NCI-H2227 treated with DMSO at 0.1 percent for 48 hours (cell line): ENCODE results near the gene SPANXA2.
"Not testable (repeated sequence)": the region's sequence is repeated elsewhere in the genome, so short reads cannot be mapped to it uniquely, and the experiment has no call there.

ENCODE experiments used
- DNase-seq: peaks from one replicate; lab custom pipeline; 2025; lab: John Stamatoyannopoulos, UW

The SPANXA2 gene, protein sequence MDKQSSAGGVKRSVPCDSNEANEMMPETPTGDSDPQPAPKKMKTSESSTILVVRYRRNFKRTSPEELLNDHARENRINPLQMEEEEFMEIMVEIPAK

DNA sequence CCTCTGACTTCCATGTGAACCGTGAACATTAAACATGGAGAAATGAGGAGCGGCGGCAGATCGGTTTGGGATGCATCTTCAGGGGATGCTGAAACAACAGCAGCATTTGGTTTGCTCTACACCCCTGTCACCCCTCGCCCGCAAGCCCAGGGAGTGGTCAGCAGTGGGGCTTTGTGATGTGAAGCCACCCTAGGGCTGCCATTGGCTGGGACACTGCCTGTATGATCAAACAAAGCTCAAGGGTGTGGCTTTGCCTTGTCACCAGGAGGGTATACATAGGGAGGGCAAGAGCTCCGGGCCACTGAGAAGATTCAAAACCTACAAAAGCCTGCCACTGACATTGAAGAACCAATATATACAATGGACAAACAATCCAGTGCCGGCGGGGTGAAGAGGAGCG lies at the start of gene SPANXA2:
TSS of gene SPANXA2 (plus strand) at position 301 of the 400 bp plus-strand sequence. CDS start at position 361, 60 bp downstream.
- DNase-seq = not testable (repeated sequence)

DNA sequence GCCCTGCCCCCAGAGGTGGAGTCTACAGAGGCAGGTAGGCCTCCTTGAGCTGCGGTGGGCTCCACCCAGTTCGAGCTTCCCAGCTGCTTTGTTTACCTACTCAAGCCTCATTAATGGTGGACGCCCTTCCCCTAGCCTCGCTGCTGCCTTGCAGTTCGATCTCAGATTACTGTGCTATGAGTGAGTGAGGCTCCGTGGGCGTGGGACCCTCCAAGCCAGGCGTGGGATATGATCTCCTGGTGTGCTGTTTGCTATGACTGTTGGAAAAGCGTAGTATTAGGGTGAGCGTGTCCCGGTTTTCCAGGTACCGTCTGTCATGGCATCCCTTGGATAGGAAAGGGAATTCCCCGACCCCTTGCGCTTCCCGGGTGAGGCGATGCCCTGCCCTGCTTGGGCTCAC lies 47.0 kb upstream of the SPANXA2 start:
- not testable (repeated sequence) for DNase-seq

DNA sequence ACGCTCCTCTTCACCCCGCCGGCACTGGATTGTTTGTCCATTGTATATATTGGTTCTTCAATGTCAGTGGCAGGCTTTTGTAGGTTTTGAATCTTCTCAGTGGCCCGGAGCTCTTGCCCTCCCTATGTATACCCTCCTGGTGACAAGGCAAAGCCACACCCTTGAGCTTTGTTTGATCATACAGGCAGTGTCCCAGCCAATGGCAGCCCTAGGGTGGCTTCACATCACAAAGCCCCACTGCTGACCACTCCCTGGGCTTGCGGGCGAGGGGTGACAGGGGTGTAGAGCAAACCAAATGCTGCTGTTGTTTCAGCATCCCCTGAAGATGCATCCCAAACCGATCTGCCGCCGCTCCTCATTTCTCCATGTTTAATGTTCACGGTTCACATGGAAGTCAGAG lies 4.9 kb upstream of the SPANXA2 start, which contains the start of gene SPANXA1:
TSS of gene SPANXA1 (minus strand) at position 101 of the 400 bp plus-strand sequence. CDS start at position 41, 60 bp downstream.
- not testable (repeated sequence) for DNase-seq

DNA sequence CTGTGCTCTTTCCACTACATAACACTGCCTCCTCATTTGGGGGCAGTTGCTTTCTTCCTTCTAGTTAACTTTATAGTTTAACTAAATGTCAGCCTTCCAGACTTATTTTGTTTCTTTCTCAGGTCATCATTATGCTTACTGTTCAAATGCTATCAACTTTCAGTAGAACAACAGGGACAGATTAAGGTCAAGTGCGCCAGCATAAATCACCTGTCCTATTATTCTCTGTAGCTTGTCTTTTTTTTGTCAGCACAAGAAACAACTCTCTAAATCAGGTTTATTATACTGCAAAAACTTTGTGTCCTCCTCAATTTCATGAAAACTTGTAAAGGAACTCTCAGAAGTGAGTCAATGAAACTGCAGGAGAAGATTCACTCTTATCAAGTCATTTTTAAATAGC lies 19.6 kb downstream of the SPANXA2 start:
- no peak for DNase-seq

DNA sequence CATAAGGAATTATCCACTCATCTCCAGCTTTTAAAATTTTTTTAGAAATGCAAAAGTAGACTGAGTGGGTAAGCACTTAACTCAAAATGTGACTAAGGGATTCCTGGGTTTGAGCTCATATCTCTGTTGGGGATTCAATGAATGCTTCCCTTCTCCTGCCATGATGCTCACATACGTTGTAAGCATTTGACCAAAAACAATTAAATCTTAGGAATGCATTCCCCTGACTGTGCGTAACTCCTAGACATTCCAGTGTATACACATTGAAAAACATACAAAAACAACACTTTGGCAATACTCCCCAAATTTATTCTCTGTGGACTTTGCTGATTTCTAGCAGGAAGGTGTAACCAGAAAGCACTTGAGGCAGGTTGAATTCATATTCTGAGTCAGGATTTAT lies 29.8 kb downstream of the SPANXA2 start:
- no peak for DNase-seq

DNA sequence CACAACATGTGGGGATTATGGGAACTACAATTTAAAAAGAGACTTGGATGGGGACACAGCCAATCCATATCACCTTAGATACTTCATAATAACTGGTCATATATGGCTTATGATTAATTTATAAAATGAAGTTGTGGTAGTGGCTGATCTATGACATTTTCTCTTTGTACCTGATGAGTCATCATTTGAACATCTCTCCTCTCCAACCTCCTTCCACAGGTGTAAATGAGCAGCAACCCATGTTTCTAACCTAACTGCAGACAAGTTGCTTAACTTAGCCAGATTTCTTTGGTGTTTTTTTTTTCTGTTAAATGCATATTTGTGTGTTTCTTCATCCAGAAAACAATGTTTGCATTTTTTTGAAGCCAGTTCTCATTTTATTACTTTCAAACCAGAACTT lies 42.6 kb downstream of the SPANXA2 start:
- no peak for DNase-seq

DNA sequence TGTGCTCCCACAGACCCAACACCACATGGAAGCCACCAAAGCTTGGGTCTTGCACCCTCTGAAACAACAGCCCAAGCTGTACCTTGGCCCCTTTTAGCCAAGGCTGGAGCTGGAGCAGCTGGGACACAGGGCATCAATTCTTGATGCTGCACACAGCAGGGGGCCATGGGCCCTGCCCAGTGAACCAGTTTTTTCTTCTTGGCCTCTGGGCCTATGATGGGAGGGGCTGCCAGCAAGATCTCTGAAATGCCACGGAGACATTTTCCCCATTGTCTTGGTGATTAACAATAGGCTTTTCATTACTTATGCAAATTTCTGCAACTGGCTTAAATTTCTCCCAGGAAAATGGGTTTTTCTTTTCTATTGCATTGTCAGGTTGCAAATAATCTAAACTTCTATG lies 49.0 kb downstream of the SPANXA2 start:
- no peak for DNase-seq
